HG02884 (cell line): Measurements from ENCODE around the gene PATE3.

Experiments used
- ATAC-seq: cut with Tn5 transposase; IDR thresholded peaks from one replicate; pipeline ENCODE4 v1.9.1; 2021; ENCODE audit warnings: mild to moderate bottlenecking, moderate library complexity; ENCODE audit not compliant: unreplicated experiment

PATE3 gene, protein sequence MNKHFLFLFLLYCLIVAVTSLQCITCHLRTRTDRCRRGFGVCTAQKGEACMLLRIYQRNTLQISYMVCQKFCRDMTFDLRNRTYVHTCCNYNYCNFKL

DNA sequence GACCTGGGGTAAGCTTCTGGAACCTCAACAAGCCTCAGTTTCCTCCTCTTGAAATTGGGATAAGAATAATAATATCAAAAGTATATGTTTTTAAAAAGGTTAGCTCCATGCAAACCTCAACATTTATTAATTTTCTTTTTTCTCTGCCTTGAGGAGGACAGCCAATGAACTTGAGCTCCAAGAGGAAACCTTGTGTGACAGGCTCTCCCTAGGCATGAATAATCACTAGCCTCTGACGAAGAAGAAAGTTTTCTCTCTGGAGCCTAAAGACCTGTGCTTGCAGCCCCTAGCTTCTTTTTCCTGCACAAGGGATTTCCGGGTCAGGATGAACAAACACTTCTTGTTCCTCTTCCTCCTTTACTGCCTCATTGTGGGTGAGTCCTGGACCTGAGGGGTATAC, at the start of gene PATE3:
TSS of gene PATE3 (plus strand) at position 301 of the 400 bp plus-strand sequence. CDS start at position 326, 25 bp downstream.
- no peak for ATAC-seq

DNA sequence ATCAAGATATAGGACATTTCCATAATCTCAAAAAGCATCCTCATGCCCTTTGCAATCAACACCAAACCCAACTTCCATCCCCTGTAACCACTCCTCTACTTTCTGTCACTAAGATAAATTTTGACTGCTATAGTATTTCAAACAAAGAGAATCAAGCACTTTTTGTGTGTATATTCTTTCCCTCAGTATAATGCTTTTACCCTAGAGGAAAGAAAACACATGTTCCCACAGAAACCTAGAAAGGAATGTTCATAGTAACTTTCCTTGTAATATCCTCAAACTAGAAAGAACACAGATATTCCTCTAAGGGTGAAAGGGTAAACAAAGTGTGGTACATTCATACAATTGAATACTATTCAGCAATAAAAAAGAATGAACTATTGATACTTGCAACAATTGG, 47.3 kb upstream of the PATE3 start:
- ATAC-seq, result no peak

DNA sequence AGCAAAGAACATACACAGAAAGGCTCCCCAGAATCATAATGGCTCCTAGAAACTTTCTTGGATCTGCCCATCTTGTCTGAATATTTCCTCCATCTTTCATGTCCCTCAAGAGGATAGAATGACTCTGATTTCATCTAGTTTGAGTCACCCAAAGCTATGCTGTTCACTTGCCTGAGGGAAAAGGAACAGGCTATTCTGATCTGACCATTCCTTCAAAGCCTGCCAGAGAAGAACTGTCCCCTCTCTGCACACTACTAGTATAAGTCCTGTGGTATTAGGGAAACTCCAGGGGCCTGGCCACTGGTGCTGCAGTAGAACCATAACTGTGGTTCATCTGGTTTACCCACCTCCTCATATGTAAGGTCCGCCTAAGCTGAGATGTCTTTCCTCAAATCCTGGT, 44.2 kb upstream of the PATE3 start:
- no peak for ATAC-seq

DNA sequence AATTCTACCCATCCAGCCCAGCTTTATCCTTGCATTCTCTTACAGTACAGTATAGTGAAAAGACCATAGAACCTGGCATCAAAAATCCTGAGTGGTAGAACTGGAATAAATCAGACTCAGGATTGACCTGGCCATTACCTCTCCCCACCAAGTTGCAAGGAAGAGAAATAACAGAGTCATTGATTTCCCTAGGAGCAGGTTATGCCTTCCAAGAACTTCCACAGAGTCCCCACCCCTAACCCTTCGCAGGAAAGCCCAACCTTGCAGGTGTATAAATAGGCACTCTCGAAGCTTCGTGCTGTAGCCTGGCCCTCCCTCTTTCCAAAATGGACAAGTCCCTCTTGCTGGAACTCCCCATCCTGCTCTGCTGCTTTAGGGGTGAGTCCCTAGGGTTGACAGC, 41.9 kb upstream of the PATE3 start, which contains the start of gene PATE1:
TSS of gene PATE1 (plus strand) at position 301 of the 400 bp plus-strand sequence. CDS start at position 327, 26 bp downstream.
- ATAC-seq, result no peak

DNA sequence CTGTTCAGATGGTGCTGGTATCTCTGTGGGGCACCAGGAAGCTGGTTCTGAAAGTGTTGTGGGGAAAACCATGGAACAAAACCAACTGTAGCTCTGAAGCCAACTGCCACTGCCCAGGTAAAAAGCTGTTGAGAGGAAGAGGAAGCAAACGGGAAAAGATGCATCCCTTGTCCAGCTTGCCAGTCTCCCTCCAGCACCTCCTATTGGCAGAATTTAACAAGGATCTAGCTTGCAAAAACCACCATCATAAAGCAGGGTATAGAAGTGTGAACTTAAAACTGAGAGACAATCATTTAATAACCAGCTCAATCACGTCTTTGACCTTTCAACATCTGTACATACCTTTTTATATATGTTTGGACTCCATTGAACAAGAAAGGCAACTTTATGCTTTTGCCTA, 37.3 kb upstream of the PATE3 start:
- no peak for ATAC-seq

DNA sequence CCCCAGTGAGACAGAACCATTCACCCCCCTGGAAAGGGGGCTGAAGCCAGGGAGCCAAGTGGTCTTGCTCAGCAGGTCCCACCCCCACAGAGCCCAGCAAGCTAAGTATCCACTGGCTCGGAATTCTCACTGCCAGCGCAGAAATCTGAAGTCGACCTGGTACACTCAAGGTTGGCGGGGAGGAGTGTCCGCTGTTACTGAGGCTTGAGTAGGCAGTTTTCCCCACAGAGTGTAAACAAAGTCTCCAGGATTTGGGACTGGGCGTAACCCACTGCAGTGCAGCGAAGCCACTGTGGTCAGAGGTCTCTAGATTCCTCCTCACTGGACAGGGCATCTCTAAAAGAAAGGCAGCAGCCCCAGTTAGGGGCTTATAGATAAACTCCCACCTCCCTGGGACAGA, 31.9 kb upstream of the PATE3 start:
- no peak for ATAC-seq

DNA sequence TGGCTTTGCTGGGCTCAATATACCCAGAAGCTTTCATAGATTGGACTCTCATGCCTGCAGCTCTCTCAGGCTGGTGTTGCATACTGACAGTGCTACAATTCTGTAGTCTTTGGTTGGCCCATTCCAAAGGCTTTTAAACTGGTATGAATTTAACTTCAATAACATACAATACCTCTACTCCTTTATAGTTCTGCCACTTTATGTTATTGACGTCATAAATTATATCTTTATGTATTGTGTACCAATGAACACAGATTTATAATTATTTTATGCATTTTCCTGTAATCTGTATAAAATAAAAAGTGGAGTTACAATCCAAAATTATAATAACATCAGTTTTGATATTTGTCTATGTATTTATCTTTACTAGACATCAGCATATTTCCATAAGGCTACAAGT, 25.5 kb upstream of the PATE3 start:
- ATAC-seq, result no peak

DNA sequence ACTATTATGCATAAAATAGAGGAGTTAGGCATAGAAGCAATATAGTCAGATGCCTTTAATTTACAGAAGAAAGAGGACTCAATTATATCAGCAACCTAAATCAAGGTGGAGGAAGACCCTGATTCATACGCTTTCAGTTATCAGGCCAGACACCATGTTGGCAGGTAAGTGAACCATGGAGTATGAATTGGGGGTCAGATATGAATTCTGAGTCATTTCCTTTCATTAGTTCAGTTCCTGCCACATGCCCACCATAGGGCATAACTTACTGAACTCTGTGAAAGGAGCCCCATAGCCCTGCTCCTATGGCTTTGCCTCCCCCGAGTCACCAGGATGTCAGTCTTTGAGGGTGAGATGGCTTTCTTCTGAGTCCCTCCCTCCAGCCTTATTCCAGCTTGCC, 24.4 kb upstream of the PATE3 start:
- ATAC-seq, result no peak

DNA sequence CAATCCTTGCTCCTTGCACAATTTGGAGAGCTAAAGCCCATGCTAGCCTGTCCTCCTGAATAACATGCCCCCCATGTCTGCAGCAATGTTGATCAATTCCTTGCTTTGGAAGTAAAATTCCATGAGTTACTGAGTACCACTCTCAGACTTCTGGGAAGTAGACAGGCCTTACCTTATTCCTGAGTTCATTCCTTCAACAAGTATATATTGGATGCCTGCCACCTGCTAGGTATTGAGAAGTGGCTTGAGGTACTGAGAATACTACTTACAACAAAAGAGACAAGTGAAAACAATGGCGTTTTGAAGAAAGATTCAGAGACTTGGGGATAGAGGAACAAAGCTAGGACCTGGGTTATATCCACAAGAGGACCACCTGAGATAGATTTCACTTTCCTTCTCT, 21.7 kb upstream of the PATE3 start:
- ATAC-seq, result no peak

DNA sequence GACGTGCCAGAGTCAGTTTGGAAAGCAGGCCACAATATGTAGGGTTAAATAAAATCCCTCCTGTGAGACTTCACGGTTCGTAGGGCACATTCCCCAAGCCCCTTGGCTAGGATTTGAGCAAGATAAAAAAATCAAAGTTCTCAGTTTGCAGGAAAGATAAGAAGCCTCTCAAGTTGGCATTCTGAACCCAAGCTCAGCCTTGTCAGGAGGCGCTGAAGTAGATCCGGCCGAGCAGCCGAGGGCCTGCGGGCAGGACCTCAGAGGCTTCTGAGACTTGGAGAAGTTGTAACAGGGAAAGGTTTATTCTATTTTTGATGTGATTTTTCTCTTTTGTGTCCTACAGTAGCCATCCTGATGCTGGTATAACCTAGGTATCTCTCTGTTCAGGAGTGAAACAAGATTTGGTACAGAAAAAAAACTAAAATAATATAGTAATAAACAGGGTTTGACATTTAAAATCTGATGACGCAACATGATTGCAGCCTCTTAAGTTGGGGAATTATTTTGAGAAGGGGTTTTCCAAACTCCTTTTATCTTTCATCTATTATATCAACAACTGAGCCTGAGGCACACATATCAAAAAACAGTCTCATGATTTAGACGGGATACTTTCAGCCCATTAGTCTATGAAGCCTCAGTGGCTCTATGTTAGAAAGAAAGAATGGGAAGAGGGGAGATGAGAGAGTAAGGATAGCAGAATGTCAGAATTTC, 19.4 kb upstream of the PATE3 start:
- ATAC-seq, result no peak

DNA sequence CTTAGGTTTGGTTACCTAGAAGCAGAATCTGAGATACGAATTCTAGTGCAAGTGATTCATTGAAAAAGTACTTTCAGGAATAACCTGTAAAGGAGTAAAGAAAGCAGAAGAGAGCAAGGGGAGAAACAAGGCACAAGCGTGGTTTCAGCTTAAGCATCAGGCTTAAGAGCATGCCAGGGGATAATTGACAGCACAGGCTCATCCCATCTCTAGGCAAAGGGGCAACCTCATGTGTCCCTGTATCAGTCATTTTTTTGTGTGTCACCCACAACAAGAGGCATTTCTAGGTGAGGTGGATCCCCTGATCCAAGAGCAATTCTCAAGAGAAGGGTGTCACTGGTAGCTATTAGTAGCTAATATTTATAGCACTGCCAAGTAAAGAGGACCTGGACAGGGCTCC, 17.3 kb upstream of the PATE3 start:
- ATAC-seq, result no peak

DNA sequence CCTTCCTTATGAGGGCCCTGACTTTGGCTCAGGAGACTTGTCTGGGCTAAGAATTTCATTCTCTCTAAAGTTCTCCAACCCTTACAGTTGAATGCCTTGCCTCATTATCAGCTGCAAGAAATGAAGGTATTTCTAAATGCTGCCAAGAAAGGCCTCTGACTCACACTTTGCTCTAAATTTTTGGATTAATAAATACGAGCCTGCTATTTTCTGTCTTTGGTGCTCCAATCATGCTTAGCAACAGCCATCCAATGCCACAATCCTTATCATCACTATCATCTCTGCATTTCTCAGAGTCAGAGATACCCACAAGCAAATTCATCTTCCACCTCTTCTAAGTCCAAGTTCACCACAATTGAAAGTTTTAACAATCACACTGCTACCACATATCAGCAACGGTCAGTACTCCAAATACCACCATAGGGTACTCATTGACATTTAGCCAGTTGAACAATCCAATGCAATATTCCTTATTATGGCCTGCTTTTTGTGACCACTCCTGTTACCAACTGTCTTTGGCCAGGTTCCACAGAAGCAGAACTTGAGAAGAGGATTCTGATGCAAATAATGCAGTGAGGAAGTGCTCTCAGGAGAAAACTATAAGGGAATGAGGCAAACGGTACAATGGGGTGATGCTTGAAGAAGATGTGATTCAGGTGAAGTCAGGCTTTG, 15.0 kb upstream of the PATE3 start:
- no peak for ATAC-seq

DNA sequence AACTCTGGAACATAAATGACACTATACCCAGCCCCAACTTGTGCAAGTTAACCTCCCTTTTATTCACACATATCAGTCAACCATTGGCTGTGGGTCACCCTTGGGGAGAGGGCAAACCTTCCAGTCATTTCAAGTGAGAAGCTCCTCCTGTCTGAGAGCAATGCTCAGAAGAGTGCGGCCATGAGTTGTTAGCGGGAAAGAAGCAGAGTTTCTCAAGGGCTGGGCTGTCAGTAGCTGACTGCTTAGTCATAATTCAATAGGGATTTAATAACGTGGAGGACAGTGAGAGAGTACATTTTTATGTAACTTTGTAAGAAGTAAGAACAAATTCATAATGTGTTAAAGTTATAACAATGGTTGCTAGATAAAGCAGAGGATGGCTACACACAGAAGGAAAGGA, 14.4 kb upstream of the PATE3 start:
- no peak for ATAC-seq

DNA sequence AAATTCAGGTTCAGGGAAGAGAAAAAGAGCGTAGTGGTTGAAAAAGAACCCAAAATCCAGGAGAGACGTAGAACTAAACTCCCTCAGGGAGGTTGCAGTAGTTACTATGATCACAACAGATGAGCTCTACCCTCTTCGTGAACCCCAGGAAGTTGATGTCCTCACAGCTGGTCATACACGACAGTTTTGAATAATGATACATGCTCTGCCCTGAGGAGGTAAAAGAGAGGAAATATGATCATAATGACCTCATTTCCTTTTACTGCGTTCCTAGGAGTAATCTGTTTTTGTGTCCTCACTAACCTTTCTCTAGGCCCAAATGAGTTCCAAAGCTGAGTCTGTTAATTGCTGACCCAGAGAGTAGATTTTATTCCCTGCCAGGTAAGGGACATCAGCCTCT, 10.6 kb upstream of the PATE3 start:
- no peak for ATAC-seq

DNA sequence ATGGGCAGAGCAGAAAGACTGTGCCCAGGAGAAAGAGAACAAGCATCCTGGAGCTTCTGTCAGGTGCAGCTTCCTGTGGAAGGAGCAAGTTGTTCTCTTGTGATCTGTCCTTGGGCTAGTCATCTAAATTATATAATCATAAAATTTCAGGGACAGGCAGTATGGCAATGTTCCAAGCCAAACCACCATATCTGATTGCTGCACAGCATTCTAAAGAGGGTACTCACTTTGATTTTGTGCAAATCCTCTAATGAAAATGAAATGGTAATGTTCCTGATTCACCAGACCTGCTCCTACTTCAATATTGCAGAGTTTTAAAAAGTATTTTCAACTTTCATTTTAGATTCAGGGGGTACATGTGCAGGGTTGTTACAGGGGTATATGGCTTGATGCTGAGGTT, 9.2 kb upstream of the PATE3 start, which contains the start of gene PATE2:
TSS of gene PATE2 (minus strand) at position 101 of the 400 bp plus-strand sequence. CDS start at position 46, 55 bp downstream.
- ATAC-seq, result no peak

DNA sequence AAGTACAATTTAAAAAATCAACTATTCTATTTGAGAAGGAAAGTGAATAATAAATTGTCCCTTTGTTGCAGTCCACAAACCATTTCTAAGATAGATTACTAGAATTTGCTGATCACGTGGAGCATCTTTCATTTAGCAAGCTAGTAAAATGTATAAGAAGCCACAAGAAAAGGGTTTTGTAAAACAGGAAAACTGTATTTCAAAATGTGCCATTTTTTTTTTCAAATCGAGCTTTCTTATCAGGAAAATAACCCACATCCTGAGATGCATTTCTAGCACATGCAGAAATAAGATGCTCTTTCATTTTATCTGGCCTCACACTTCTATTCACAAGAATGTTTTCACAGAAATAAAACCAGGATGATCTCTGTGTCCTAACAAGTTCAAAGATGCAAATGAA, 3.2 kb upstream of the PATE3 start:
- ATAC-seq, result no peak

DNA sequence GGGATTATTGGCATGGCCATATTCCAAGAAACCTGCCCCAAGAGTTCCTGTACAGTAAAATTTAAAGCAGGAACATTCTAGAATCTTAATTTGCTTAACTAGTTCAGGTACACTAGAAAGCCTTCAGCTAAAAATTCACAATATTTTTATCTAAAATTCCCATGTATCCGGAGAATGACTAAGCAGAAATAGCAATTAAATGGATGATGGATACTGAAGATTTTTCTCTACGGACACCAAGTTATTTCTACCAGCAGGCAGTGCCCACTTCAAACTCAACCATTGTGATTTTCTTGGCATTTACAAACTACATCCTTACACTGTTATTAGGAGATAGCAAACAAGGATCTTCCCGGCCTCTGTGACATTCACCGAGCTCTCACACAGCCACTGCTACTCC, 2.9 kb downstream of the PATE3 start:
- ATAC-seq, result no peak

DNA sequence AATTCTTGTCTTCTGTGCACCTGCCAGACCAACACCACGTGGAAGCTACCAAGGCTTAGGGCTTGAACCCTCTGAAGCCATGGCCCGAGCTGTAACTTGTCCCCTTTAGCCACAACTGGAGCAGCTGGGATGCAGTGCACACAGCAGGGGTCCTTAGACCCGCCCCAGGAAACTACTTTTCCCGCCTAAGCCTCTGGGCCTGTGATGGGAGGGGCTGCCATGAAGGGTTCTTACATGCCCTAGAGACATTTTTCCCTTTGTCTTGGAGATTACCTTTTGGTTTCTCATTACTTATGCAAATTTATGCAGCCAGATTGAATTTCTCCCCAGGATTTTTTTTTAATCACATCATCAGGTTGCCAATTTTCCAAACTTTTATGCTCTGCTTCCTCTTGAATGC, 9.7 kb downstream of the PATE3 start:
- ATAC-seq, result no peak

DNA sequence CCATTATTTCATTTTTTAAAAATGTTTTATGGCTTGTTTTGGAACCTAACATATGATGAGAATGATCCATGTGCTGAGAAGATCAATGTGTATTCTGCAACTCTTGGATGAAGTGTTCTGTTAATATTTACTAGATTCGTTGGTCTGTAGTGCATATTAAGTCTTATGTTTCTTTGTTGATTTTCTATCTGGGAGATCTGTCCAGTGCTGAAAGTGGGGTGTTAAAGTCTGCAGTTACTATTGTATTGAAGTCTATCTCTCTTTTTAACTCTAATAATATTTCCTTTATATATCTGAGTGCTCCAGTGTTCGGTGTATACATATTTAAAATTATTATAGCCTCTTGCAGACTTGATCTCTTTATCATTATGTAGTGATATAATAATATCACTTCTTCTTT, 11.9 kb downstream of the PATE3 start:
- no peak for ATAC-seq

DNA sequence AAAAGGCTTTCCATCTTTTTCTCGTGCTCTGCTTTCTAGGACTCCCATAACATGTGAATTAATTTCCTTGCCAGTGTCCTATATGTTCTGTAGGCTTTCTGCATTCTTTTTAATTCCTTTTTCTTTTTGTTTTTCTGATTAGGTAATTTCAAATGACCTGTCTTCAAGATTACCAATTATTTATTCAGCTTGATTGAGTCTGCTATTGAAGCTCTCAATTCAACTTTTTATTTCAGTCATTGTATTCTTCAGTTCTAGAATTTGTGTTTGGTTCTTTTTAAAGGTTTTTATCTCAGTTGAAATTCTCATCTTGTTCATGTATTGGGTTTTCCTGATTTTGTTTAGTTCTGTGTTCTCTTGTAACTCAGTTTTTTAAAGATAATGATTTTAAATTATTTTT, 14.5 kb downstream of the PATE3 start:
- no peak for ATAC-seq

DNA sequence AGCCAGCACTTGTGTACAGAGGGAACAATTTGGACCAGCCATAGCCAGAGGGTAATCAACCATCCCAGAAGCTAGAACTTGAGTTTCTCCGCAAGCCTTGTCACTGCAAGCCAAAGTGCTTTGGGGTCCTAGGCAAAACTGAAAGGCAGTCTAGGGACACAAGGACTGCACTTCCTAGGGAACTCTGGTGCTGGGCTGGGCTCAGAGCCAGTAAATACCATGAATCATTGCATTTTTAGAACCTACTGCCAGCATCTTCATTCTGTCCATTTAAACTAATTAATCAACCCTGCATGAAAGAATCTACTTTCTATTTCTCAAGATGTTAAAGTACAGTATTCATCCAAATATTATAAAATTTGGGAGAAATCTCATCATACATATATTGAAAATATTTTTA, 20.0 kb downstream of the PATE3 start:
- no peak for ATAC-seq

DNA sequence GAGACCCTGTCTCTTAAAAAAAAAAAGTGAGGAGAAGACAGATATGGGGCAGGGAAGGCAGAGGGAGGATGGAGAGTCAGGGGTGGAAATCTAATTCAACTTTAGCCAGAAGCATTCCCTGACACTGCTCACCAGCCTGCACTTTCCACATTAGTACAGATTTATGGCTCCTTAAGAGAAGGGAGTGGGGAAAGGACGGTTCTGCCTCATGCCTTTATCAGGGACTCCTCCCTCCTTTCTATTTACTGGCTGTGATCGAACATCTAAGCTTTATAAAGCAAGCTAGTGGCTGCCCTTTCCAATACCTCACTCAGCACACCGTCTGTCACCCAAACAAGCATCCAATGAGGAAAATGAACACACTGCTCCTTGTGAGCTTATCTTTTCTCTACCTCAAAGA, 45.1 kb downstream of the PATE3 start, which contains the start of gene PATE4:
TSS of gene PATE4 (plus strand) at position 301 of the 400 bp plus-strand sequence. CDS start at position 345, 44 bp downstream.
- no peak for ATAC-seq
